ENCODE data around the gene IGSF21. TPM values are rescaled to one million over a fixed set of nuclear protein-coding genes. Genes with fewer than 3 reads are reported as not detected.

The IGSF21 gene
- total RNA-seq, 2 experiments from 2014 or later, result not detected

DNA sequence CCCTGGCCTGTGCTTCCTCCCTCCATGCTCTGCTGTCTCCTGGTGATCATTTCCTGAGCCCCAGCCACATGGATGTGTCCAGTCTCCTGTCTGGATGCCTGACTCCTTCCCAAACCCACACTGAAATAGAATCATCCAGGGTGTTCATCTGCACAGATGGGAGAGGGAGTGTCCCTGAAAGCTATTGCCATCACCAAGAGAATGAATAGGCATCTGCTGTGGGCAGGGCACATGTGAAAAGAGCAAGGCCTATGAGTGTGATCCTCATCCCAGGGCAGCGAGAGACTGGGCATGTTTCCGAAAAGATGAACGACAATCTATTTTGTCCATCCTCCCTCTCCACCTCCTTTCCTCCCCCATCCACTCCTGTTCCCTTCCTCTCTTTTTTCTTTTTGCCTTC lies 5.0 kb downstream of the IGSF21 start:
- H3K4me3 Mint-ChIP-seq, result no peak overlapping the region
- intact Hi-C loops (cut with micrococcal nuclease), result no loop called here
- CTCF ChIA-PET, result no interaction called here
- H3K36me3 Mint-ChIP-seq, result no peaks in the 10 kb centered on the region
- no peaks in the 10 kb centered on the region for H3K9me3 Mint-ChIP-seq
- H3K4me1 Mint-ChIP-seq (ENCODE audit: low read depth), result peaks cover 9% of the 10 kb centered on the region
- H3K27ac Mint-ChIP-seq, result no peak overlapping the region
- DNase-seq, result no peak
- peaks cover 57% of the 10 kb centered on the region for H3K27me3 Mint-ChIP-seq
- POLR2A ChIA-PET, result no interaction called here

DNA sequence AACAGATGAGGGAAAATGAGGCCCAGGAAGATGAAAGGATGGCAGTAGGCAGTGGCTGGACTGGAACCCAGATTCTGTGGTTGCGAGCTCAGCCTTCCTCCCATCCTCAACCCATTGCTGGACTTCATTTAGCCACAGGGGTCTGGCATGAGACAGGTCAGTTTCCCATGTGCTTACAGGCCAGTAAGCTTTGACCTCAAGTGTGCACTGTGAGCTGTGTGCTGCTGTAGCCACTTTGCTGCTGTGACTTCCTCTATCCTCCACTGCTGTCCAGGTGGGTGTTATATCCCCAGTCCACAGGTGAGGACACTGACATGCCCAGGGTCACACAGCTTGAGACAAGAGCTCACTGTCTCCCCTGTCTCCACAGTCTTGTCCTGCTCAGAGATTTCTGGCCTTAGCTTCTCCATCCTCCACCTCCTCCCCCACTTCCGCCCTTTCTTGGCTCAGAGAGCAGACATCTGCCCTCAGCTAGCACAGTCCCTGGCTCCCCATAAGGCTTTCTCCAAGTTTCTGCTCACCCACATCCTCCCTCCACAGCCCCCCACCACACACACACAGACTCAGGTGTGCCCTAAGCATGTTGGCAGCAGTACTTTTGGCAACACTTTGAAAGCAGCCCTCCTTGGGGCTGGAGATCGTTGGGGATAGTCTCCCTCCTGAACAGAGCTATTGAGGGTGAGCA lies 7.3 kb downstream of the IGSF21 start:
- no peak overlapping the region for H3K27ac Mint-ChIP-seq
- DNase-seq, result no peak

DNA sequence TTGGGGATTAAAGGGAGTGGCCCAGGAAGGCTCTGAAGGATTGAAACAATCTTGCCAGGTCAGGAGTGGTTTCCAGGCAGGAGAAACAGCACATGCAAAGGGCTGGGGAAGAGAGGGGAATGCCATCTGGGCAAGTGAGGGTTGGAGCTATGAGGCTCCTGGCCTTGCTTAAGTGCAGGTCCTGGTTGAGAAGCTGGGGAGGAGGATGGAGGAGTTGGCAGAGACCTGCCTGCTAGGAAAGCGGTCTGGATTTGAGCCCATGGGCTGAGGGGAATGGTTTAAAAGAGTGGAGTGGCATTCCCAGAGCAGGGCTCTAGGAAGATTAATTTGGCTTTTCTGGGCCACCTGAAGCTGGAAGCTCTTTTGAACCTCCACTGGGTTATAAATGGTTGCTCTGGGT lies 9.2 kb downstream of the IGSF21 start:
- CTCF ChIA-PET, result no interaction called here
- intact Hi-C loops (cut with micrococcal nuclease), result no loop called here
- H3K27ac Mint-ChIP-seq, result no peak overlapping the region
- H3K9me3 Mint-ChIP-seq, result no peaks in the 10 kb centered on the region
- peaks cover under 1% of the 10 kb centered on the region for H3K4me1 Mint-ChIP-seq (ENCODE audit: low read depth)
- no peak for DNase-seq
- POLR2A ChIA-PET, result no interaction called here
- peaks cover 41% of the 10 kb centered on the region for H3K27me3 Mint-ChIP-seq
- no peak overlapping the region for H3K4me3 Mint-ChIP-seq
- H3K36me3 Mint-ChIP-seq, result no peaks in the 10 kb centered on the region

More for the DNA sequence above, 7.3 kb downstream of the IGSF21 start:
- intact Hi-C loops (cut with micrococcal nuclease), result no loop called here
- ChIA-PET CTCF (interaction anchor here (1.0 kb wide), 1 partner anchor 14 kb away, joined by 3 read pairs; no protein-coding TSS in a partner anchor), POLR2A (no interaction called here)
- Mint-ChIP-seq H3K27me3 (peaks cover 52% of the 10 kb centered on the region), H3K36me3 (no peaks in the 10 kb centered on the region), H3K9me3 (no peaks in the 10 kb centered on the region), H3K4me1 (ENCODE audit: low read depth) (peaks cover 8% of the 10 kb centered on the region), H3K4me3 (no peak overlapping the region)

DNA sequence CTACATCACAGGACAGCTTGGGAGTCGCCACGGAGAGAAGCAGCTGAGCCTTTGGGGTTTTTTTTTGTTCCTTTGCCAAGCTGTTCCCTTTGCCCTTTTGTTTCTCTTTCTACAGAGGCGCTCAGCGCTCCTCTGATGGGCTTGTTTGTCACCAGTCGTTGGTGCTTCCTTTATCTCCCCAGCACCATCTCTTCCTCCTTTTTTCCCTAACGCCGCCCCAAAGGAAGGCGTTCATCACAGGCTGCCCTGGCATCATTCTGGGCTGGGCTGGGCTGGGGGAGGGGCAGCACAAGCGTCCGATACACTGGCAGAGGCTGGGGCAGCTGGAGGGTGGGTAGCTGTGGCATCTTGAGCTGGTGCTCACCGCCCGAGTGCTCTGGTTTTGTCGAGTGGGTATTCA lies 10.5 kb downstream of the IGSF21 start:
- no peak overlapping the region for H3K27ac Mint-ChIP-seq
- no peaks in the 10 kb centered on the region for H3K4me1 Mint-ChIP-seq (ENCODE audit: low read depth)
- CTCF ChIA-PET, result no interaction called here
- POLR2A ChIA-PET, result no interaction called here
- H3K27me3 Mint-ChIP-seq, result peaks cover 30% of the 10 kb centered on the region
- no peaks in the 10 kb centered on the region for H3K36me3 Mint-ChIP-seq
- intact Hi-C loops (cut with micrococcal nuclease), result no loop called here
- no peak overlapping the region for H3K4me3 Mint-ChIP-seq
- no peaks in the 10 kb centered on the region for H3K9me3 Mint-ChIP-seq
- DNase-seq, result no peak

DNA sequence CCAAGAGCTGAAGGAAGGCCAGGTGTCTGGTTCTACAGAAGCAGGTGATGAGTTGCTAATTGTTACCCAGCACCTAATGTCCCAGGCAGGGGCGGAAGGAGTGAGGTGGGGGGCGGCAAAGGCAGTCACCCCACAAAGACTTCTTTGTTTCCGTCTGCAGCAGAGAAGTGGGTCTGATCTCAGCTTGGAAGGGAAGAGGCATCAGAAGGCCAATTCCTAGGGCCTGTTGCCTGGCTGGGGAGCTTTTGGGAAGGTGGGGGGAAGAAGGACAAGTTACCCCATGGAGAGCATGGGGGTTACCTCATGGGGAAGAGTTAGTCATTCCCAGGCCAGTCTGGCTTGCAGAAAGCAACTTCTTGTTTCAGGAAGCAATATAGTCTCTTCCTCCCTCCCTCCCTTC lies 10.9 kb downstream of the IGSF21 start:
- no peaks in the 10 kb centered on the region for H3K36me3 Mint-ChIP-seq
- POLR2A ChIA-PET, result no interaction called here
- H3K9me3 Mint-ChIP-seq, result no peaks in the 10 kb centered on the region
- H3K4me1 Mint-ChIP-seq (ENCODE audit: low read depth), result no peaks in the 10 kb centered on the region
- CTCF ChIA-PET, result no interaction called here
- peaks cover 32% of the 10 kb centered on the region for H3K27me3 Mint-ChIP-seq
- H3K27ac Mint-ChIP-seq, result no peak overlapping the region
- DNase-seq, result no peak
- intact Hi-C loops (cut with micrococcal nuclease), result no loop called here
- no peak overlapping the region for H3K4me3 Mint-ChIP-seq

DNA sequence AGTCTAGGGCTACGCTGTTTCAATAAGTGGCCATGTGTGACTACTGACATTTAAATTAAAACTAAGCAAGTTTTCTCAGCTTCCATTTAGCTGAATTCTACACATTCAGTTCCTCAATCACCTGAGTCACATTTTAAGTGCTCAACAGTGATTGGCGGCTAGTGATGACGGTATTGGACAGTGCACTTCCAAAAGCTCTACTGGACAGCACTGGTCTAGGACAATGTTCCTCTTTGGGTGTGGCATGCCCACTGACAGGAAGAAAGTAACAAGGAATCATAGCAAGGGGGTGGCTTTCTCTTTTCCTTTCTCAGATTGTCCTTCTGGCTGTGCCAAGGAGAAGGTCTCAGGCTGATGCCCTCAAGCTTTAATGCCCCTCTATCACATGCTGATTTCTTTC lies 11.7 kb downstream of the IGSF21 start:
- no peak for DNase-seq
- Mint-ChIP-seq H3K27me3 (peaks cover 27% of the 10 kb centered on the region), H3K4me1 (ENCODE audit: low read depth) (no peaks in the 10 kb centered on the region), H3K4me3 (no peak overlapping the region), H3K27ac (no peak overlapping the region), H3K36me3 (no peaks in the 10 kb centered on the region), H3K9me3 (no peaks in the 10 kb centered on the region)
- intact Hi-C loops (cut with micrococcal nuclease), result no loop called here
- ChIA-PET CTCF (interaction anchor here (0.8 kb wide), 1 partner anchor 19 kb away, joined by 3 read pairs; no protein-coding TSS in a partner anchor), POLR2A (no interaction called here)

DNA sequence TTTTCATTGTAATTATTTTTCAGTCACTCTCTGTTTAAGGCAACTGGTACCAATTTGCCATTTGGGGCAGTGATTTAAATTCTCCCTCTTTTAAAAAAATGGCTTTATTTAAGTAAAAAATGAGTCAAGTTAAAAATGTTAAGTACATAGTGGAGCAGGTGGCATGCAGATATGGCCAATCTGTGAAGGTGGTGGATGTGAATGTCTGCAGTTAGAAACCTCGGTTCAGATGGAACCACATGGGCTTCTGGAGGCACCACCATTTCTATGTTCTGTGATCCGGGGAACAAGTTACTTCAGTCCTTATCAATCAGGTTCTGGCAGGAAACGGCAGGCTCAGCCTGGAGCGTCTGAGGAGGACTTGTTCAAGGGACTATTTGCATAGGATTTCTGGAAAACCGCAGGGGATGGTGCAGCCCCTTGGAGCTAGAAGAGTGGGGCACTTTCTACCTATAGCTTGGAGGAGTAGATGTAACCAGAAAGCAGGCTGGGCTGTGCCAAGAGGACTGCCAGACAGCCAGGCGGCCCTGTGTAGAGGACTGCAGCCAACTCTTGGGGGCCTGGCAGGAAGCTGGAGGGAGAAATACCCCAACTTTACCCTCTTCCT lies 12.3 kb downstream of the IGSF21 start:
- ChIA-PET CTCF (no interaction called here), POLR2A (no interaction called here)
- Mint-ChIP-seq H3K4me1 (ENCODE audit: low read depth) (no peaks in the 10 kb centered on the region), H3K36me3 (no peaks in the 10 kb centered on the region), H3K9me3 (no peaks in the 10 kb centered on the region), H3K27ac (no peak overlapping the region), H3K27me3 (peaks cover 27% of the 10 kb centered on the region), H3K4me3 (no peak overlapping the region)
- no peak for DNase-seq
- intact Hi-C loops (cut with micrococcal nuclease), result no loop called here

DNA sequence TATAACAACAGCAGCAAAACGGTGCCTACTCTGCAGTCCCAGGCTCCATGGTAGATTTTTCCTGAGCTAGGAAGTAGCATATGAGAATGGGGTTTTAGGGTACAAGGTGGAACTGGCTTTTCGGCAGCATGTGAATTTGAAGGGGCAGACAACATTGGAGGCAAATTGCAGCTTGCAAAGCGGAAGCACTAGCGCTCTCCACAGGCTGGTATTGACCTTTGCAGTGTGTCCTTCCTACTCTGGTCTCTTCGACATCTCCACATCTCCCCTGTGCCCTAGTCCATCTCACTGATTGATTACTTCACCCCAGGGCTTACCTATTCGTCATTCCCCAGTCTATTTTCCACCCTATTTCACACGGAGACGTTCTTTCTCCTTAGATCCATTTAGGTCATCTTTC lies 13.0 kb downstream of the IGSF21 start:
- no peak for DNase-seq
- Mint-ChIP-seq H3K9me3 (no peaks in the 10 kb centered on the region), H3K4me3 (no peak overlapping the region), H3K36me3 (no peaks in the 10 kb centered on the region), H3K4me1 (ENCODE audit: low read depth) (no peaks in the 10 kb centered on the region), H3K27ac (no peak overlapping the region), H3K27me3 (peaks cover 23% of the 10 kb centered on the region)
- intact Hi-C loops (cut with micrococcal nuclease), result no loop called here
- CTCF ChIA-PET, result no interaction called here
- POLR2A ChIA-PET, result no interaction called here

DNA sequence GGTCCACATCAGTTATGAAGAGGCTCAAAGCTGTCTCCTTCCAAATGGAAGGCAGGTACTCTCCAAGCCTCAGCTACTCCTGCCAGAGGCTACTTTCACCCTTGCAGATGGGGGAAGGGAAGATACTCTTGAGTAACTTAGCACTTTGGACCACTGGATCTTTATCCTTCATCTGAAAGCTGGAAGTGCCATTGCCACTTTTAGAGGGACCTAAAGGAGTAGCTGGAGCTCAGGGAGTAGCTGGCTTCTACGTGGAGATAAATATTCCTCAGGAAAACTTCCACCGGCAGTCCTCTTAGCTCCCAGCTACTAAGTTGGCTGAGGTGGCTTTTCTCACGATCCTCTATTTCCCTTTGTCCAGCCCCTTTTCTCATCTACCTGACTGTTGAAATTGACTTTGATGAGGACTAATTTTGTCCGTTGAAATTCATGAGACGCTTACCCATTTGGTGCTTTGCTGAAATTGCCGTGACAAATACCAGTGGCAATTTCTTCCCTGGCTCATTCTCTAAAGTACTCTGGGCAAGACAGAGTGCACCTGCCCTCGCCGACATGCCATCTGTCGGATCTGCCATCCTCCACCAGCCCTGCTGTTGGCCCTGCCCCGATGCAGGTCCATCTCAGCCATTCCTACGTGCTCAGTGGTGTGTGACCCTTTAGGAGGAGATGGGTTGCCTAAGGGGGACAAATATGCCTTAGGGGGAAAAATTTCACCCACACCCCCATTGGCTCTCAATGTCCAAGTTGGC lies 13.6 kb downstream of the IGSF21 start:
- POLR2A ChIA-PET, result no interaction called here
- peaks cover 22% of the 10 kb centered on the region for H3K27me3 Mint-ChIP-seq
- no peak overlapping the region for H3K4me3 Mint-ChIP-seq
- intact Hi-C loops (cut with micrococcal nuclease), result no loop called here
- no peaks in the 10 kb centered on the region for H3K36me3 Mint-ChIP-seq
- H3K9me3 Mint-ChIP-seq, result no peaks in the 10 kb centered on the region
- H3K27ac Mint-ChIP-seq, result no peak overlapping the region
- CTCF ChIA-PET, result no interaction called here
- no peak for DNase-seq
- no peaks in the 10 kb centered on the region for H3K4me1 Mint-ChIP-seq (ENCODE audit: low read depth)

DNA sequence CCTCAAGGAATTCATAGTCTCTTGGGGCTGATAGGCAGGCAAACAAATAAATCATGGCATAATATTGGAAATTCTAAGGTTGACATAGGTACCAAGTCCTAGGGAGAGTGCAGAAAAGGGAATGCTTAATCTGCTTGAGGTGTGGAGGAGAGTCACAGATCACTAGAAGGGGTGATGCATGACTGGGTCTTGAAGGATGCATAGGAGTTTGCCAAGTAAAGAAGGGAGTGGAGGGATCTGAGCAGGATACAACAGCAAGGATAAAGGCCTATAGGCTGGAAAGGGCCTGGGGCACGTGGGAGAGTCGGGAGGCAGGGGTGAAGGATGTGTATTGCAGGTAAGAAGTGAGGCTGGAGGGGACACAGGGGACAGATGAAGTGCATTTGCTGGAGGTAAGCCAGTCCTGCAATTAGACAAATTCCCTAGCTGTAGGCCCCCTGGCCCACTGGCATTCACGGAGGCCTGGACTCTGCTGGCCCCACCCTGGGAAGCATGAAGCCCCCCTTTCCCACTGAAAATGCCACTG lies 15.9 kb downstream of the IGSF21 start:
- no peak overlapping the region for H3K27ac Mint-ChIP-seq
- ChIA-PET POLR2A (no interaction called here), CTCF (no interaction called here)
- intact Hi-C loops (cut with micrococcal nuclease), result no loop called here
- no peaks in the 10 kb centered on the region for H3K4me1 Mint-ChIP-seq (ENCODE audit: low read depth)
- no peaks in the 10 kb centered on the region for H3K36me3 Mint-ChIP-seq
- peaks cover 25% of the 10 kb centered on the region for H3K27me3 Mint-ChIP-seq
- H3K4me3 Mint-ChIP-seq, result no peak overlapping the region
- no peak for DNase-seq
- no peaks in the 10 kb centered on the region for H3K9me3 Mint-ChIP-seq

DNA sequence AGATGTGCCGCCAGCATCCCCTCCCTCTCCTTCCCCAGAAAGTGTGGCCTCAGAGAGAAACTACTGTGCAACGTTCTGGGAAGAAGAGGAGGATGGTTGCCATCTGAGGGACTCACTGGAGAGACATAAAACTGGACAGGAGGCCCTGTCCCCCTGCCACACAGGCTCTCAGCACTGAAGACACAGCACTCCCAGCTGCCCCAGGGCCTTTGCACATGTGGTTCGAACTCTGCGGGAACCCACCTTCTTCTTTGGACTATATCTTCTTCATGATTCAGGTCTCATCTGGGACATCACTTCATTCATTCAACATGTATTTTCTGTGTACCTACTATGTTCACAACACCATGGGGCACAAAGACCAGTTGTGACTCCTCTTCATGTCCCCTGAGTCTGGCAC lies 17.4 kb downstream of the IGSF21 start:
- POLR2A ChIA-PET, result no interaction called here
- CTCF ChIA-PET, result no interaction called here
- no peaks in the 10 kb centered on the region for H3K4me1 Mint-ChIP-seq (ENCODE audit: low read depth)
- H3K9me3 Mint-ChIP-seq, result no peaks in the 10 kb centered on the region
- H3K36me3 Mint-ChIP-seq, result no peaks in the 10 kb centered on the region
- DNase-seq, result no peak
- no peak overlapping the region for H3K27ac Mint-ChIP-seq
- H3K4me3 Mint-ChIP-seq, result no peak overlapping the region
- intact Hi-C loops (cut with micrococcal nuclease), result no loop called here
- peaks cover 18% of the 10 kb centered on the region for H3K27me3 Mint-ChIP-seq

DNA sequence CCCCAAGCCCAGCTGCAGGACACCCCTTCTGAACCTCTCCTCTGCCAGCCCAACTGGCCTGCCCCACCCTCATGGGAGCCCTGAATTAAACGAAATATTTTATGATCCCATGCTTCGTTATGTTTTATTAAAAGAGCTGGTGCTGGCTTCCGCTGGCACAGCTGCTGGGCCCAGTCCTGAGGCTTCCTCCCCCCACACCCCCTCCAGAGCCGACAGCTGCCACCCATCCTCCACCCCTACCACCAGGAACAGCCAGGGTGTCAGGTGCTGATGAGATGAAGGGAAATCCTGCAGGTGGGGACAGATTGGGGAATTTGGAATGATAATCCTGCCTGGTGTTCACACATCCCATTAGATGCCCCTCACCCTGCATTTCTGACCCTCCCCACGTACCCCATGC lies 19.0 kb downstream of the IGSF21 start:
- DNase-seq, result no peak
- H3K4me1 Mint-ChIP-seq (ENCODE audit: low read depth), result no peaks in the 10 kb centered on the region
- CTCF ChIA-PET, result no interaction called here
- H3K4me3 Mint-ChIP-seq, result no peak overlapping the region
- POLR2A ChIA-PET, result no interaction called here
- peaks cover 16% of the 10 kb centered on the region for H3K27me3 Mint-ChIP-seq
- no peak overlapping the region for H3K27ac Mint-ChIP-seq
- intact Hi-C loops (cut with micrococcal nuclease), result no loop called here
- H3K9me3 Mint-ChIP-seq, result no peaks in the 10 kb centered on the region
- H3K36me3 Mint-ChIP-seq, result no peaks in the 10 kb centered on the region

DNA sequence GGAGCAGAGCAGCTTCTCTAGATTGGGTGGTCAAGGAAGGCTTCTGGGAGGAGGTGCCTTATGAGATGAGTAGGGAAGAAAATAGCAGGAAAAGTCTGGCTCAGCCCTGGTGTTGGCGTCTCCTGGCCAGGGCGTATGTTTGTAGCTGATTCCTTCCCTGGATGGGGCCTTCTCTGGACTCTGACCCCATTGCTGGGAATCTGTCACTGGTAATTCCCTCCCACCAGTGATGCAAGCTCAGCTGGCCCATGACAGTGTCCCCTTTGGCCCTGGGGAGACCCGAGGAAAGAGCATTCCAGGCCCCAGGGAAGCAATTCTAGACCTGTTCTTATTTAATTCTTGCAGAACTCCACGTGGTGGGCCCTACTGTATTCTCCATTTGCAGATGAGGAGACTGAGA lies 20.7 kb downstream of the IGSF21 start:
- H3K4me3 Mint-ChIP-seq, result no peak overlapping the region
- no peaks in the 10 kb centered on the region for H3K4me1 Mint-ChIP-seq (ENCODE audit: low read depth)
- H3K9me3 Mint-ChIP-seq, result no peaks in the 10 kb centered on the region
- H3K27me3 Mint-ChIP-seq, result peaks cover 17% of the 10 kb centered on the region
- POLR2A ChIA-PET, result no interaction called here
- no peak overlapping the region for H3K27ac Mint-ChIP-seq
- DNase-seq, result no peak
- no peaks in the 10 kb centered on the region for H3K36me3 Mint-ChIP-seq
- CTCF ChIA-PET, result no interaction called here
- intact Hi-C loops (cut with micrococcal nuclease), result no loop called here

Data from activated CD4-positive, alpha-beta memory T cell treated with anti-CD3 and anti-CD28 coated beads for 36 hours (primary cell).